NCI-H345 (cell line): ENCODE measurements around the gene GAS2.

ENCODE experiments used
- DNase-seq: peaks from one replicate; lab custom pipeline; 2025; lab: John Stamatoyannopoulos, UW

GAS2 gene

GRCh38 chr11:22728600-22729389, 62.4 kb downstream of the GAS2 start:
- no peak for DNase-seq

GRCh38 chr11:22730319-22730718, 63.9 kb downstream of the GAS2 start:
- peak; percentile 3 for DNase-seq

GRCh38 chr11:22732588-22732987, 66.2 kb downstream of the GAS2 start:
- no peak for DNase-seq

GRCh38 chr11:22733475-22734248, 67.3 kb downstream of the GAS2 start:
- no peak for DNase-seq

GRCh38 chr11:22734628-22735345, 68.4 kb downstream of the GAS2 start:
- DNase-seq, result no peak

- DNase-seq, result no peak
Measured at GRCh38 chr11:22742157-22742613, 75.8 kb downstream of the GAS2 start.

- DNase-seq, result peak; percentile 30
Measured at GRCh38 chr11:22749536-22749935, 83.1 kb downstream of the GAS2 start.

GRCh38 chr11:22752908-22753310, 86.5 kb downstream of the GAS2 start:
- no peak for DNase-seq

- DNase-seq, result no peak
Measured at GRCh38 chr11:22753416-22753815, 87.0 kb downstream of the GAS2 start.

- no peak for DNase-seq
Measured at GRCh38 chr11:22761066-22761465, 94.7 kb downstream of the GAS2 start.

GRCh38 chr11:22763166-22763565, 96.8 kb downstream of the GAS2 start:
- no peak for DNase-seq

- DNase-seq, result no peak
Measured at GRCh38 chr11:22764735-22765134, 98.3 kb downstream of the GAS2 start.

GRCh38 chr11:22768281-22768680, 101.9 kb downstream of the GAS2 start:
- no peak for DNase-seq

- DNase-seq, result no peak
Measured at GRCh38 chr11:22769081-22769480, 102.7 kb downstream of the GAS2 start.

- no peak for DNase-seq
Measured at GRCh38 chr11:22774716-22775115, 108.3 kb downstream of the GAS2 start.

- DNase-seq, result no peak
Measured at GRCh38 chr11:22775248-22775647, 108.8 kb downstream of the GAS2 start.

- no peak for DNase-seq
Measured at GRCh38 chr11:22778642-22779041, 112.2 kb downstream of the GAS2 start.

GRCh38 chr11:22779850-22780249, 113.4 kb downstream of the GAS2 start:
- DNase-seq, result no peak

GRCh38 chr11:22780952-22781593, 114.7 kb downstream of the GAS2 start:
- DNase-seq, result peak; percentile 14

GRCh38 chr11:22785251-22785650, 118.8 kb downstream of the GAS2 start:
- DNase-seq, result no peak

- DNase-seq, result no peak
Measured at GRCh38 chr11:22786475-22786874, 120.1 kb downstream of the GAS2 start.

- no peak for DNase-seq
Measured at GRCh38 chr11:22787055-22787454, 120.6 kb downstream of the GAS2 start.
